ENCODE results near the gene ELF5. TPM values are rescaled to one million over a fixed set of nuclear protein-coding genes. Genes with fewer than 3 reads are reported as not detected.

The ELF5 gene
- total RNA-seq, 1 donor from 2014 or later = not detected

DNA sequence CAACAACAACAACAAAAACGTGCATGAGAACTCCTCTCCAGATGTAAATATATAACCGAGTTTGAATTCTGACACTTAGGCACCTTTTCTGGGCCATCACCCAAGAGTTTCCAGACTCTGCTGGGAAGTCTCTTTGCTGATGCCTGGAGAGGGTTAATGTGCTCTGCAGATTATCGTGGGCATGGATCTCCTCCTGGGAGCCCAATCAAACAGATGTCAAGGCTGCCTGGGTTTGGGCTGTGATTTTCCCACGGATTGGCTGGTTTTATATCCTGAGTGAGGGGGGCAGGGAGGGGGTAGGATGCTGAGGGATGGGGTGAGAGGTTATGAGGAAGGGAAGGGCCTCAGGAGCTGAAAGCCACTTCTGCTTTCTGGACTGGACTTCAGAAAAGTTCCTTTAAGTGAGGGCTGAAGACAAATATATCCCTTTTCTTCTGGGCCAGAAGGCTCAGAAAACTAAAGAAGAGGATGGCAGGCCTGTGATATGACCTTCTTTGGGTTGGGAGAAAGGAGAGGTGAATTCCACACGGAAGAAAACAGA lies 4.2 kb downstream of the ELF5 start:
- Histone ChIP-seq H3K9me3 (ENCODE audit: control insufficient read depth in 3 of 3, low read length in 3 of 3) (no peaks in the 10 kb centered on the region), H3K9ac (ENCODE audit: low read depth in 1 of 3, low read length in 3 of 3) (no peak overlapping the region), H3K4me3 (ENCODE audit: low read length in 3 of 3) (no peak overlapping the region), H3K4me1 (ENCODE audit: control insufficient read depth in 3 of 3, insufficient read depth in 3 of 3, low read length in 3 of 3) (no peaks in the 10 kb centered on the region), H3K27ac (ENCODE audit: low read depth, low read length) (no peak overlapping the region), H3K27me3 (ENCODE audit: control insufficient read depth in 3 of 3, insufficient read depth in 3 of 3, low read length in 3 of 3) (no peaks in the 10 kb centered on the region), H3K36me3 (ENCODE audit: control insufficient read depth in 3 of 3, insufficient read depth in 3 of 3, low read length in 3 of 3) (no peaks in the 10 kb centered on the region)

DNA sequence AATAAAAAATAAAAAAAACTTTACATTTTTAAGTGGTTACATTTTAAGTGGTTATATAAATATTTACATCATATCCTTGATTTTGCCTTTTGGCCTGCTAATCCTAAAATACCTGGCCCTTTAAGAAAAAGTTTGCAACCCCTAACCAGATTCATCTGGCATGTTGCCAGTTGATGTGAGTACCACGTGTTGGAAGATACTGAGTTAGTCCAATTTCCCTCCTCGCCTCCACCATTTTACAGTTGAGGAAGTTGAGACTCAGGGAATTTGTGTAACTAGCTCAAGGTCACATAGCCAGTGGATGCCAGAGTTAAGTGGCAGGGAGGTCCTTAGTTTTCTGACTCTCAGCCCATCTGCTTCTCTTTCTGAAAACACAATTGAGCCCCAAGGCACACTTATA lies 5.1 kb downstream of the ELF5 start:
- no peaks in the 10 kb centered on the region for H3K4me1 ChIP-seq (ENCODE audit: control insufficient read depth in 3 of 3, insufficient read depth in 3 of 3, low read length in 3 of 3)

GRCh38 chr11:34507610-34508009 lies 6.0 kb downstream of the ELF5 start:
- Histone ChIP-seq H3K9me3 (ENCODE audit: control insufficient read depth in 3 of 3, low read length in 3 of 3) (no peaks in the 10 kb centered on the region), H3K4me1 (ENCODE audit: control insufficient read depth in 3 of 3, insufficient read depth in 3 of 3, low read length in 3 of 3) (no peaks in the 10 kb centered on the region), H3K4me3 (ENCODE audit: low read length in 3 of 3) (no peak overlapping the region), H3K9ac (ENCODE audit: low read depth in 1 of 3, low read length in 3 of 3) (no peak overlapping the region), H3K27me3 (ENCODE audit: control insufficient read depth in 3 of 3, insufficient read depth in 3 of 3, low read length in 3 of 3) (no peaks in the 10 kb centered on the region), H3K27ac (ENCODE audit: low read depth, low read length) (no peak overlapping the region), H3K36me3 (ENCODE audit: control insufficient read depth in 3 of 3, insufficient read depth in 3 of 3, low read length in 3 of 3) (no peaks in the 10 kb centered on the region)

More for the DNA sequence above, 5.1 kb downstream of the ELF5 start:
- H3K9me3 ChIP-seq (ENCODE audit: control insufficient read depth in 3 of 3, low read length in 3 of 3) = no peaks in the 10 kb centered on the region
- H3K27ac ChIP-seq (ENCODE audit: low read depth, low read length) = no peak overlapping the region
- H3K27me3 ChIP-seq (ENCODE audit: control insufficient read depth in 3 of 3, insufficient read depth in 3 of 3, low read length in 3 of 3) = no peaks in the 10 kb centered on the region
- H3K36me3 ChIP-seq (ENCODE audit: control insufficient read depth in 3 of 3, insufficient read depth in 3 of 3, low read length in 3 of 3) = no peaks in the 10 kb centered on the region
- H3K9ac ChIP-seq (ENCODE audit: low read depth in 1 of 3, low read length in 3 of 3) = no peak overlapping the region
- no peak overlapping the region for H3K4me3 ChIP-seq (ENCODE audit: low read length in 3 of 3)

DNA sequence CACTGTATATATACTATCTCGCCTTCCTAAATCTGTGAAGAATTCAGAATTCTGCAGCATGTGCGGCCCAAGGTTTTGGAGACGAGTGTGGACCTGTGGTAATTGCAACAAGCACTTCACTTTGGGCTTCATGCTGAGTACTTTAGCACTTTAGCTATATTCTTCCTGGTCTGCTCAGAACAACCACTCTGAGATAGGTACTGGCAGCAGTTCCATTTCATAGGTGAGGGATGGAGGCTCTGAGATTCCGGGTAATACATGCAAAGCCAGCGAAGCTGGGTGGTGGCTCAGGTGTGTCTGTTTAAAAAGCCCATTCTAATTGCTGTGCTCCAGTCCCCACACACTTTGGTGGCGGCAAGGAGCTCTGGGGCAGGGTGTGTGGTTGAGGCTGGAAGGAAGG lies 6.4 kb downstream of the ELF5 start:
- Histone ChIP-seq H3K36me3 (ENCODE audit: control insufficient read depth in 3 of 3, insufficient read depth in 3 of 3, low read length in 3 of 3) (no peaks in the 10 kb centered on the region), H3K9me3 (ENCODE audit: control insufficient read depth in 3 of 3, low read length in 3 of 3) (no peaks in the 10 kb centered on the region), H3K4me1 (ENCODE audit: control insufficient read depth in 3 of 3, insufficient read depth in 3 of 3, low read length in 3 of 3) (no peaks in the 10 kb centered on the region), H3K9ac (ENCODE audit: low read depth in 1 of 3, low read length in 3 of 3) (no peak overlapping the region), H3K27me3 (ENCODE audit: control insufficient read depth in 3 of 3, insufficient read depth in 3 of 3, low read length in 3 of 3) (no peaks in the 10 kb centered on the region), H3K27ac (ENCODE audit: low read depth, low read length) (no peak overlapping the region), H3K4me3 (ENCODE audit: low read length in 3 of 3) (no peak overlapping the region)

DNA sequence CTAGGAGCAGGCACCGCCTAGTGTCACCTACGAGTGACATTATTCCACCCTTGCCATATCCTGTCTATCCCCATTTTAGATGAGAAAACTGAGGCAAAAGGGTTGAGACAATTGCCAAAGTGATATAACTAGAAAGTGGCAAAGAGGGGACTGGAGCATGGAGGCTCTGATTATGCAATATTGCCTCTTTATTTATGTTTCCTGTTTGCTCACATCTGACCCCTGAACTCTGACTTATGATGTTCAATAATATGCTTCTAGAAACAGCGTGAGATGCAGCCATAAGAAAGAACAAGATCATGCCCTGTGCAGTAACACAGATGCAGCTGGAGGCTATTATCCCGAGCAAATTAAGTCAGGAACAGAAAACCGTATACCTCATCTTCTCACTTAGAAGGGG lies 7.7 kb downstream of the ELF5 start:
- H3K27ac ChIP-seq (ENCODE audit: low read depth, low read length) = no peak overlapping the region
- no peak overlapping the region for H3K4me3 ChIP-seq (ENCODE audit: low read length in 3 of 3)
- peaks cover 0 to 6% (median 0%) of the 10 kb centered on the region in 3 donors for H3K4me1 ChIP-seq (ENCODE audit: control insufficient read depth in 3 of 3, insufficient read depth in 3 of 3, low read length in 3 of 3)
- H3K27me3 ChIP-seq (ENCODE audit: control insufficient read depth in 3 of 3, insufficient read depth in 3 of 3, low read length in 3 of 3) = no peaks in the 10 kb centered on the region
- H3K9me3 ChIP-seq (ENCODE audit: control insufficient read depth in 3 of 3, low read length in 3 of 3) = no peaks in the 10 kb centered on the region
- no peaks in the 10 kb centered on the region for H3K36me3 ChIP-seq (ENCODE audit: control insufficient read depth in 3 of 3, insufficient read depth in 3 of 3, low read length in 3 of 3)
- no peak overlapping the region for H3K9ac ChIP-seq (ENCODE audit: low read depth in 1 of 3, low read length in 3 of 3)

DNA sequence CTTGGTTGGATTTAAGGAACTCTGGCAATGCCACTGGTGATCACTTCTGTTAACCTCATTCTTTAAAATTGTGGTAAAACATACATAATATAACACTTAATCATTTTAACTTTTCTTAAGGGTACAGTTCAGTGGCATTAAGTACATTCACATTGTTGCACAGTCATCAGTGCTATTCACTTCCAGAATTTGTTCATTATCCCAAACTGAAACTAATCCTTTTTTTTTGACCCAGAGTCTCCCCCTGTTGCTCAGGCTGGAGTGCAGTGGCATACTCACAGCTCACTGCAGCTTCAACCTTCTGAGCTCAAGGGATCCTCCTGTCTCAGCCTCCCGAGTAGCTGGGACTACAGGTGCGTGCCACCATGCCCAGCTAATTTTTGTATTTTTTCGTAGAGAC lies 10.6 kb downstream of the ELF5 start:
- Histone ChIP-seq H3K27me3 (ENCODE audit: control insufficient read depth in 3 of 3, insufficient read depth in 3 of 3, low read length in 3 of 3) (no peaks in the 10 kb centered on the region), H3K4me1 (ENCODE audit: control insufficient read depth in 3 of 3, insufficient read depth in 3 of 3, low read length in 3 of 3) (peaks cover 0 to 6% (median 0%) of the 10 kb centered on the region in 3 donors), H3K27ac (ENCODE audit: low read depth, low read length) (no peak overlapping the region), H3K9me3 (ENCODE audit: control insufficient read depth in 3 of 3, low read length in 3 of 3) (no peaks in the 10 kb centered on the region), H3K36me3 (ENCODE audit: control insufficient read depth in 3 of 3, insufficient read depth in 3 of 3, low read length in 3 of 3) (no peaks in the 10 kb centered on the region), H3K9ac (ENCODE audit: low read depth in 1 of 3, low read length in 3 of 3) (no peak overlapping the region), H3K4me3 (ENCODE audit: low read length in 3 of 3) (no peak overlapping the region)

DNA sequence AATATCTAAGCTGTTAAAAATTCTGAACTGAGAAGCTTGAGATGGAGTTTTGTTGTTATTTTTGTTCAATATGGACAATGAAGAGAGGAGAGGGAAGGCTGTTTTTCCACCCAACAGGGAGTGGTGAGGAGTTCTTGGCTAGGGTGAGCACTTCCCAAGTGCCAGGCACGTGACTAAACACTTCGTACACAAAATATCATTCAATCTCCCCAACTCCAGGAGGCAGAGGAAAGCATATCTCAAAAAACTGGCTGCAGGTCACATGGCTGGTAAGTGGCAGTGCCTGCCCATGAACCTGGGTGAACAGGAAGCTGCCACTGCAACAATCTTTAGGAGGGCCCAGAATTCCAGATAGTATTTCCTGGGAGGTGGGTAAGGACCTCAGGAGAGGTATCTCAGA lies 11.6 kb downstream of the ELF5 start:
- Histone ChIP-seq H3K27me3 (ENCODE audit: control insufficient read depth in 3 of 3, insufficient read depth in 3 of 3, low read length in 3 of 3) (no peaks in the 10 kb centered on the region), H3K4me3 (ENCODE audit: low read length in 3 of 3) (no peak overlapping the region), H3K4me1 (ENCODE audit: control insufficient read depth in 3 of 3, insufficient read depth in 3 of 3, low read length in 3 of 3) (peaks cover 0 to 6% (median 0%) of the 10 kb centered on the region in 3 donors), H3K9me3 (ENCODE audit: control insufficient read depth in 3 of 3, low read length in 3 of 3) (no peaks in the 10 kb centered on the region), H3K27ac (ENCODE audit: low read depth, low read length) (no peak overlapping the region), H3K36me3 (ENCODE audit: control insufficient read depth in 3 of 3, insufficient read depth in 3 of 3, low read length in 3 of 3) (no peaks in the 10 kb centered on the region), H3K9ac (ENCODE audit: low read depth in 1 of 3, low read length in 3 of 3) (no peak overlapping the region)

DNA sequence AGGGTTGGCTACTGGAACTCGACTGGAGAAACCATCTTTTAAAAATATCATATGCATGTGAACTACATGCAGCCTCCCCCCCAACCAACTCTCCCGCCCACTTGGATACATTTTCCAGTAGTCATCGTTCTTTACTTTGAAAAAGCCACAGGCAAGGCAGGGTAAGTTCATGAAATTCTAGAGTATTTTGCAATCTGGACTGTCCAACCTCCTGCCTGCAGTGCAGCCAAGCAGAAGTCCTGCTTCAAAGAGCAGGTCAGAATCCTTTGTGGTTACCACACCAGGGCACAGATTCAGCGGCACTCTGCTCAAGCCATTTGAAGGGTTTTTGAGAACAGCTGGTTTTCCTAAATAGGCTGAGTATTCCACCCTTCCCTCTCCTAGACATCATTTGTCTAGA lies 12.1 kb downstream of the ELF5 start:
- no peak overlapping the region for H3K4me3 ChIP-seq (ENCODE audit: low read length in 3 of 3)
- no peaks in the 10 kb centered on the region for H3K27me3 ChIP-seq (ENCODE audit: control insufficient read depth in 3 of 3, insufficient read depth in 3 of 3, low read length in 3 of 3)
- peaks cover 0 to 6% (median 0%) of the 10 kb centered on the region in 3 donors for H3K4me1 ChIP-seq (ENCODE audit: control insufficient read depth in 3 of 3, insufficient read depth in 3 of 3, low read length in 3 of 3)
- H3K9me3 ChIP-seq (ENCODE audit: control insufficient read depth in 3 of 3, low read length in 3 of 3) = no peaks in the 10 kb centered on the region
- H3K36me3 ChIP-seq (ENCODE audit: control insufficient read depth in 3 of 3, insufficient read depth in 3 of 3, low read length in 3 of 3) = no peaks in the 10 kb centered on the region
- no peak overlapping the region for H3K27ac ChIP-seq (ENCODE audit: low read depth, low read length)
- no peak overlapping the region for H3K9ac ChIP-seq (ENCODE audit: low read depth in 1 of 3, low read length in 3 of 3)

DNA sequence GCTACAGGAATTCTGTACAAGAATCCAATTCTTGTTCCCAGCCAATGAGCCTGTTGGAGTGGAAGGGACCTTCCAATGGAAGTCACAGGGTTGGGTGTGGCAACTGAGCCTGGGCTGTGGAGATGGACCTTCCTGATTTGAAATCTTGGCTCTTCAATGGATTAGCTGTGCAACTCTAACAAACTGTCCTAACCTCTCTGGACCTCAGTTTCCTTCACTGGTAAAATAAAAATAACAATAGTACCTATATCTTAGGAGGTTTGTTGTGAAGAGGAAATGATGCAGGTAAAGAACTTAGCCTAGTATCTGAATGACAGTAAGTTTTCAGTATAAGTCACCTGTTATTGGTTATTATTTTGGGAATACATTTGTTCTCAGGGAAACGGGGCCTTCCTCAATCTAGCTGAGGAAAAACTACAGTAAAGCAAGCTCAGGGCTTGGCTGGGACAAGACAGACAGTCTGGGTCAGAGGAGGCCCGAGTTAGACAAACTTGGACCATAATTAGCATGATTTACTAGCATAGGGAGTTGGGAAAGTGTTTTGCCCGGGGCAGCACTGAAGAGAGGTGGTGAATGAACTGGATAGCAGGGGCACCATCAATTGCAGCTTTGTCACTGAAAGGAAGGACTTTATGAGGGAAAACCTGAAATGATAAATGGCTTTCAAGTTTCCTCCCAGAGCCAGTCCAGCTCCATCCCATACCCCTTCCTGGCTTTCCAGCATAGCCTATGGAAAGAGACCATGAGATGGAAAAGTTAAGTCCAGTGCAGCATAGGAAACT lies 13.7 kb downstream of the ELF5 start:
- Histone ChIP-seq H3K4me1 (ENCODE audit: control insufficient read depth in 3 of 3, insufficient read depth in 3 of 3, low read length in 3 of 3) (peaks cover 0 to 6% (median 0%) of the 10 kb centered on the region in 3 donors), H3K27me3 (ENCODE audit: control insufficient read depth in 3 of 3, insufficient read depth in 3 of 3, low read length in 3 of 3) (no peaks in the 10 kb centered on the region), H3K9ac (ENCODE audit: low read depth in 1 of 3, low read length in 3 of 3) (no peak overlapping the region), H3K4me3 (ENCODE audit: low read length in 3 of 3) (no peak overlapping the region), H3K27ac (ENCODE audit: low read depth, low read length) (no peak overlapping the region), H3K9me3 (ENCODE audit: control insufficient read depth in 3 of 3, low read length in 3 of 3) (no peaks in the 10 kb centered on the region), H3K36me3 (ENCODE audit: control insufficient read depth in 3 of 3, insufficient read depth in 3 of 3, low read length in 3 of 3) (no peaks in the 10 kb centered on the region)

DNA sequence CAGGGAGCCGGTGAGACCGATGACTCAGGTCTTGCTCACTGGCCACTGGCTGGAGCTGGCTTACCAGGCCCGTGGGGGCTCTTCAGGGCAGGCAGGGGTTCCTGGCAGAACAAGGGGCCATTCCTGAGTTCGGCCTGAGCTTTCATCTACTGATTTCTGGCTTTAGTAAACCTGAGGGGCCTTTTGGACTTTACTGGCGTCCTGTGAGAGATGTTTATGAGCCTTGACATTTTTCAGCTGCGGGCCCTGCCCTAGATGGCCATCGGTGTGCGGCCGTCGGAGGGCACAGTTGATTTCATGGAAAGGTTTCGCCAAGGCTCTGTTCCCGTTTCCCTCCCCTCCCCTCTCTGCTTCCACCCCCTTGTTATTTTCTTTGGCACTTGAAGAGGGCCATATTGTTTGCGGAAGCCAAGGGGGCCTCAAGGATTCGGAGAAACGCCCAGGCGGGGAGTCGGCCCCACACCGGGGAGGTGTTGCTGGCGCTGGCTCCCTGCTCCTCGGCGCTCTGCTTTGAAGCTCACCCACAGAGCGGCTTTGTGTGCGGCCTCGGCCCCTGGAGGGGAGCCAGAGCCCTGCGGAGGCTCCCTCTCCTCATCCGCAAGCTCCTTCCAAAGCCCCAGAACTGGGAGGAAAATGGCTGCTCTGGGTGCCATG lies 17.7 kb downstream of the ELF5 start:
- no peak overlapping the region for H3K27ac ChIP-seq (ENCODE audit: low read depth, low read length)
- H3K36me3 ChIP-seq (ENCODE audit: control insufficient read depth in 3 of 3, insufficient read depth in 3 of 3, low read length in 3 of 3) = no peaks in the 10 kb centered on the region
- H3K4me3 ChIP-seq (ENCODE audit: low read length in 3 of 3) = no peak overlapping the region
- no peaks in the 10 kb centered on the region for H3K4me1 ChIP-seq (ENCODE audit: control insufficient read depth in 3 of 3, insufficient read depth in 3 of 3, low read length in 3 of 3)
- no peaks in the 10 kb centered on the region for H3K9me3 ChIP-seq (ENCODE audit: control insufficient read depth in 3 of 3, low read length in 3 of 3)
- H3K9ac ChIP-seq (ENCODE audit: low read depth in 1 of 3, low read length in 3 of 3) = no peak overlapping the region
- H3K27me3 ChIP-seq (ENCODE audit: control insufficient read depth in 3 of 3, insufficient read depth in 3 of 3, low read length in 3 of 3) = peaks cover 0 to 3% (median 0%) of the 10 kb centered on the region in 3 donors

Measured in skeletal muscle tissue (tissue), 4 donors.